Measurements from ENCODE around the gene SPX. TPM values are rescaled to one million over a fixed set of nuclear protein-coding genes. Genes with fewer than 3 reads are reported as not detected.

The SPX gene
- total RNA-seq, 4 donors from 2014 or later = 0.38 to 5.4 (median 1.3) TPM

GRCh38 chr12:21518451-21518850 is 7.6 kb upstream of the SPX start:
- TF ChIP-seq, protein P1, sequence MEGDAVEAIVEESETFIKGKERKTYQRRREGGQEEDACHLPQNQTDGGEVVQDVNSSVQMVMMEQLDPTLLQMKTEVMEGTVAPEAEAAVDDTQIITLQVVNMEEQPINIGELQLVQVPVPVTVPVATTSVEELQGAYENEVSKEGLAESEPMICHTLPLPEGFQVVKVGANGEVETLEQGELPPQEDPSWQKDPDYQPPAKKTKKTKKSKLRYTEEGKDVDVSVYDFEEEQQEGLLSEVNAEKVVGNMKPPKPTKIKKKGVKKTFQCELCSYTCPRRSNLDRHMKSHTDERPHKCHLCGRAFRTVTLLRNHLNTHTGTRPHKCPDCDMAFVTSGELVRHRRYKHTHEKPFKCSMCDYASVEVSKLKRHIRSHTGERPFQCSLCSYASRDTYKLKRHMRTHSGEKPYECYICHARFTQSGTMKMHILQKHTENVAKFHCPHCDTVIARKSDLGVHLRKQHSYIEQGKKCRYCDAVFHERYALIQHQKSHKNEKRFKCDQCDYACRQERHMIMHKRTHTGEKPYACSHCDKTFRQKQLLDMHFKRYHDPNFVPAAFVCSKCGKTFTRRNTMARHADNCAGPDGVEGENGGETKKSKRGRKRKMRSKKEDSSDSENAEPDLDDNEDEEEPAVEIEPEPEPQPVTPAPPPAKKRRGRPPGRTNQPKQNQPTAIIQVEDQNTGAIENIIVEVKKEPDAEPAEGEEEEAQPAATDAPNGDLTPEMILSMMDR (IDR thresholded peaks at IDR 0.05) = no peak
- ATAC-seq (ENCODE audit: low FRiP score) (no peak), DNase-seq (ENCODE audit: low spot score) (no peak)

GRCh38 chr12:21521541-21521940 is 4.6 kb upstream of the SPX start:
- no peak for ATAC-seq (ENCODE audit: low FRiP score)
- TF ChIP-seq, protein P1 (IDR thresholded peaks at IDR 0.05) = no peak
- no peak for DNase-seq (ENCODE audit: low spot score)

- ATAC-seq (ENCODE audit: low FRiP score) (no peak), DNase-seq (ENCODE audit: low spot score) (no peak)
- TF ChIP-seq, protein P1 (IDR thresholded peaks at IDR 0.05) = no peak
These were observed 2.9 kb upstream of the SPX start for GRCh38 chr12:21523148-21523547.

DNA sequence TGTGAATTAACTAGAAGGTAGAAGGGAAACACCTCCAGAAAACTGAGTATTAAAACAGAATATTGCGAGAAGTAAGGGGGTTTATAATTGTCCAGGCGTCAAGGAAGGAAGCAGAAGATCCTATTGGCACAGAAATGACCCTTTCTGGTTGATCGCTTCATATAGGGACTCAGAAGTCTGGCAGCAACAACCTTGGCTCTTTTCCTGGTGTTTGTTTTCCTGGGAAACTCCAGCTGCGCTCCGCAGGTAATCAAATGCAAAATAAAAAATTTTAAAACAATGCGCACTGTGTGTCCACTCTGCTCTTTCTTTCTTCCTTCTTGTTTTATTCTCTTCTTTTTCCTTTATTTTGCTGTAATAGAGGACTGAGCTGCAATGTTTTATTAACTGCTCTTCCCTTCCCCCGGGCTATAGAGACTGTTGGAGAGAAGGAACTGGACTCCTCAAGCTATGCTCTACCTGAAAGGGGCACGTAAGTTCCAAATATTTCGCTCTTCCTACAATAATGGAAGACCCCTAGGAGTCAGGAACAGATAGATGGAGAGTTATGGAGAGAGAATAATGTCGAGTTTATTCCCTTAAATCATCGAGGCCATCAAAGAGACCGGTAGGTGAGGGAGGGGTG is 737 bp downstream of the SPX start:
- ATAC-seq (ENCODE audit: low FRiP score) (no peak), DNase-seq (ENCODE audit: low spot score) (no peak)
- TF ChIP-seq, protein P1 (IDR thresholded peaks at IDR 0.05) = no peak

- no peak for DNase-seq (ENCODE audit: low spot score)
- peak; percentile 91 for ATAC-seq (ENCODE audit: low FRiP score)
- TF ChIP-seq, protein P1 (IDR thresholded peaks at IDR 0.05) = no peak
These were observed 1.5 kb downstream of the SPX start for GRCh38 chr12:21527451-21528180.

DNA sequence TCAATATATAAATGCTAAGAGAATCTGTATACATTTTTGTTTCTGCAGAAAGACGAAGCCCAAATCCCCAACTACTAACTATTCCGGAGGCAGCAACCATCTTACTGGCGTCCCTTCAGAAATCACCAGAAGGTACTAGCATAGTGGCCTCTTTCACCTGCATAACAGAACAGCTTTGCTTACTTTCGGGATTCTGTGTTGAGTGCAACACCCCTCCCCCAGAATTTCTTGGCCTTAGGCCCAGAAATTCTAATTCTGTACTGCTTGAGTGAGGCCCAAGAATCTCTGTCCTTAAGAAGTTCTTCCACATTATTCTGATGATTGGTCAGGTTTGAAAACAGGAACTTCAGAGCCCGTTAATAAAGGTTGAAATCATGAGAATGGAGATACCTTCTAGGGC is 2.9 kb downstream of the SPX start:
- ATAC-seq (ENCODE audit: low FRiP score) (no peak), DNase-seq (ENCODE audit: low spot score) (no peak)
- TF ChIP-seq, protein P1 (IDR thresholded peaks at IDR 0.05) = no peak

DNA sequence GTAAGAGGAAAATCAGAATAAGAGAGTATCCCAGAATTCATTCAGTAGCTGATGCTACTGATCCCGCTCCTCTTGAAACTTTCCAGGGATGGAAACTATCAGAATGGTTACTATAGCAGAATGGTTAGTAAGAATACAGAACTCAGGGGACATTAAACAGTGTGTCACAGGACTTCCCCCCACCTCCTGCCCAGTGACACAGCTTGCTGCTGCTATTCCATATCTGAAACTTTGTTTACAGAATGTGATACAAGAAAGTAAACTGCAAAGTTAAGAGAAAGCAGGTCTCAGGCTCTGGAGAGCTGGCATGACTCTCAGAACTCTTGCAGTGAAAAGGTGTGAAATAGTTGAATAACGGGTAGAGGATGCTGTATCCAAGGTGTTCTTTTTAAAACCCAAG is 3.4 kb downstream of the SPX start:
- ATAC-seq (ENCODE audit: low FRiP score) = no peak
- TF ChIP-seq, protein P1 (IDR thresholded peaks at IDR 0.05) = no peak
- no peak for DNase-seq (ENCODE audit: low spot score)

Data from omental fat pad (tissue), 4 donors.